PC-3 (cell line): ENCODE data around the gene MEGF6. TPM values are rescaled to one million over a fixed set of nuclear protein-coding genes. Genes with fewer than 3 reads are reported as not detected.

ENCODE experiments used
- ATAC-seq: fragments of 200-7000 bp; cut with Tn5 transposase; 2 replicates; pipeline ENCODE4 v1.9.1; 2020; ENCODE audit warnings: mild to moderate bottlenecking, moderate library complexity
- BruUV-seq: library from RNA; stranded (reverse); fragments of 400-500 nt; replicated peaks from 2 replicates; lab custom pipeline; 2021; lab: Mats Ljungman, UMichigan
- CTCF ChIA-PET: fragments of 300-600 bp; sonication (Branson Sonifier 250); formaldehyde crosslinking; loops from one replicate; lab custom pipeline; 2022; ENCODE audit warnings: antibody characterized with exemption; lab: Charles Lee
- POLR2A ChIA-PET: fragments of 300-600 bp; sonication (Branson Sonifier 250); formaldehyde crosslinking; loops from one replicate; lab custom pipeline; 2022; ENCODE audit warnings: antibody characterized with exemption; ENCODE audit not compliant: unreplicated experiment; lab: Charles Lee
- DNase-seq: peaks from one replicate; pipeline ENCODE4 v3.0.0-alpha.2; 2015
- H2AFZ ChIP-seq: fragments of 300-600 bp; sonication (generic); 2 replicates; pipeline ENCODE4 v1.6.0; 2016; ENCODE audit warnings: antibody characterized with exemption, low read length
- H3F3A ChIP-seq: fragments of 300-600 bp; sonication (generic); one replicate; pipeline ENCODE4 v1.6.0; 2017; ENCODE audit warnings: antibody characterized with exemption, low read length, control low read depth, mild to moderate bottlenecking; ENCODE audit not compliant: unreplicated experiment
- H3K27ac ChIP-seq: fragments of 300-600 bp; sonication (generic); 2 replicates; pipeline ENCODE4 v1.5.1; 2016; ENCODE audit warnings: mild to moderate bottlenecking, low read length
- H3K27me3 ChIP-seq: fragments of 300-600 bp; sonication (generic); 2 replicates; pipeline ENCODE4 v1.6.1; 2016; ENCODE audit warnings: low read length, mixed read lengths
- H3K36me3 ChIP-seq: fragments of 300-600 bp; sonication (generic); 2 replicates; pipeline ENCODE4 v1.6.1; 2016; ENCODE audit warnings: low read depth, mixed run types, low read length, mixed read lengths
- H3K4me1 ChIP-seq: fragments of 300-600 bp; sonication (generic); 2 replicates; pipeline ENCODE4 v1.5.1; 2016; ENCODE audit warnings: low read length; ENCODE audit not compliant: insufficient read depth
- H3K4me2 ChIP-seq: fragments of 300-600 bp; sonication (generic); 2 replicates; pipeline ENCODE4 v1.6.0; 2016; ENCODE audit warnings: low read length
- H3K4me3 ChIP-seq: fragments of 300-600 bp; sonication (generic); 2 replicates; pipeline ENCODE4 v1.5.1; 2016; ENCODE audit warnings: mild to moderate bottlenecking, low read length, mixed read lengths
- H3K79me2 ChIP-seq: fragments of 300-600 bp; sonication (generic); 2 replicates; pipeline ENCODE4 v1.6.1; 2017; ENCODE audit warnings: low read length, mixed read lengths
- H3K9ac ChIP-seq: fragments of 300-600 bp; sonication (generic); 2 replicates; pipeline ENCODE4 v1.6.0; 2016; ENCODE audit warnings: mild to moderate bottlenecking, low read length
- H3K9me2 ChIP-seq: fragments of 300-600 bp; sonication (generic); replicated peaks from 2 replicates; pipeline ENCODE4 v1.6.1; 2016; ENCODE audit warnings: mixed run types, low read length, mixed read lengths
- H3K9me3 ChIP-seq: fragments of 300-600 bp; sonication (generic); 2 replicates; pipeline ENCODE4 v1.6.1; 2016; ENCODE audit warnings: low read length, mixed read lengths
- H4K20me1 ChIP-seq: fragments of 300-600 bp; sonication (generic); 2 replicates; pipeline ENCODE4 v1.6.1; 2016; ENCODE audit warnings: low read length, mixed read lengths
- EZH2 ChIP-seq: fragments of 300-600 bp; sonication (generic); IDR thresholded peaks from one replicate; pipeline ENCODE4 v1.6.1; 2017; ENCODE audit warnings: antibody characterized with exemption, mild to moderate bottlenecking, low read length; ENCODE audit not compliant: unreplicated experiment
- EZH2phosphoT487 ChIP-seq: fragments of 300-600 bp; sonication (generic); IDR thresholded peaks from 2 replicates; pipeline ENCODE4 v1.6.1; 2018; ENCODE audit warnings: mild to moderate bottlenecking, antibody characterized with exemption, low read length, borderline replicate concordance
- intact Hi-C: fragments of 100-400 bp; cut with micrococcal nuclease; formaldehyde crosslinking; loops from 2 replicates; pipeline ENCODE4 v1.9.0; 2023
- total RNA-seq: library from RNA; depleted of rRNA; stranded (reverse); fragments of >200 nt; gene quantifications from 2 replicates; pipeline ENCODE4 v1.2.3, GENCODE V29; 2014
- TF ChIP-seq, protein P1 (sequence below): fragments of 300-600 bp; sonication (generic); conservative IDR thresholded peaks from 2 replicates; pipeline ENCODE4 v1.5.1; 2017; ENCODE audit warnings: antibody characterized with exemption, low read depth, mild to moderate bottlenecking, low read length

MEGF6 gene
- total RNA-seq, 1 experiment from 2014 or later, result 32.5 TPM

DNA sequence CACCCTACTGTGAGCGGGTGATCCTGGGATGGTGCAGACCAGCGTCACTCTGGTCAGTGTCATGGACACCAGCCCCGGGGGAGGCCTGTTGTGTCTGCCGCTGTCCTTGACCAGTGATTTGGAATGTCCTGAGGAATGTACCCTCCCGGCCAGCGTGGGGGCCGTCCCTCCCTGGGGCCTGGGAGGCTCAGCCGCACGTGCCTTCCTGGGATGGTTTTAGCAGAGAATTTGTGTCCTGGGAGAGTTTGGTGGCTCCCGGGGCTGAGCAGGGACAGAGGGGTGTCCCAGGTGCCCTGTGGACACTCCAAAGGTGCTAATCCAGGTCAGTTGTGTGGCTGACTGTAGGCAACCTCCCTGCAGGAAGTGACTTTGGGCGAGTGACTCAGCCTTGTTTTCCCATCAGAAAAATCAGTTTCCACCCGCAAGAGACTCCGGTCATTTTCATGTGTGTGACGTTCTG is 150.6 kb downstream of the MEGF6 start:
- POLR2A ChIA-PET, result no interaction called here

DNA sequence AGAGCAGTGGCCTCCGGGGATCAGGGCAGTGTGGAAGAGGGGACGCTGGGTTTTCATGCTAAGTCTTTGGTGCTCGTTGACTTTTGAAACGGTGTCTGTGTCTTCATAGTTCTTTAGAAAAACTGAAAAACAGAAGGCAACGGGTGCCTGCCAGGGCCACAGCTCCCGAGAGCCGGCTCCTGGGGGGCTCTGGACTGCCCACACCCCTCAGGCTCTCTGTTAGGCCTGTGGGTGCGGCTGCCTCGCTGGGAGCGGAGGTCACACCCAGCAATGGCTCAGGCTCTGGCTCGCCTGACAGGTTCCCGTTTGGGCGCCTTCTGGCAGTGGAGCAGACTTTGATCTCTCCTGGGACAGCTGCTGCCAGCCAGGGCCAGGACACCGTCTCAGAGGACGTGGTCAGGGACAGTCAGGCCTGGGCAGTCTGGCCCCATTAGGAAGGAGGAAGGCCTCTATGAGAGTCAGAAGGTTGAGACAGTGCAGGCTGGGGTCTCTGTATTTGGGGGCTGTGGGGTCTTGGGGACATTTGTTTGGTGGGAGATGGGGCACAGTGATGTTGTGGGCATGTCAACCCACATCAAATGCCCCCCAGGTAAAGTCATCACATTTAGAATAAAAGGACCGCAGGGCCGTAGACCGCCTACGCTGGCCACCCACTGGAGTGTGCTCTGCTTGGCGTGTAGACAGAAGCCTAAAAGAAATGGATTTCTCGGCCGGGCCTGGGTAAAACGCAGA is 151.2 kb downstream of the MEGF6 start:
- no peaks in the 10 kb centered on the region for H3K27me3 ChIP-seq
- H3K27ac ChIP-seq, result peak overlapping the region; percentile 23; the same call in 1 of the 2 replicates
- peak overlapping the region; percentile 22 for H3K4me2 ChIP-seq
- H3K9me2 ChIP-seq, result no peaks in the 10 kb centered on the region
- intact Hi-C loops, result no loop called here
- H2AFZ ChIP-seq, result no peak overlapping the region
- CTCF ChIA-PET, result no interaction called here
- H3K79me2 ChIP-seq, result peaks cover 16% of the 10 kb centered on the region
- H3F3A ChIP-seq, result no peaks in the 10 kb centered on the region
- peak; percentile 64 for DNase-seq
- H3K36me3 ChIP-seq, result no peaks in the 10 kb centered on the region
- H3K9ac ChIP-seq, result no peak overlapping the region
- no peak for TF ChIP-seq EZH2
- TF ChIP-seq, protein P1, sequence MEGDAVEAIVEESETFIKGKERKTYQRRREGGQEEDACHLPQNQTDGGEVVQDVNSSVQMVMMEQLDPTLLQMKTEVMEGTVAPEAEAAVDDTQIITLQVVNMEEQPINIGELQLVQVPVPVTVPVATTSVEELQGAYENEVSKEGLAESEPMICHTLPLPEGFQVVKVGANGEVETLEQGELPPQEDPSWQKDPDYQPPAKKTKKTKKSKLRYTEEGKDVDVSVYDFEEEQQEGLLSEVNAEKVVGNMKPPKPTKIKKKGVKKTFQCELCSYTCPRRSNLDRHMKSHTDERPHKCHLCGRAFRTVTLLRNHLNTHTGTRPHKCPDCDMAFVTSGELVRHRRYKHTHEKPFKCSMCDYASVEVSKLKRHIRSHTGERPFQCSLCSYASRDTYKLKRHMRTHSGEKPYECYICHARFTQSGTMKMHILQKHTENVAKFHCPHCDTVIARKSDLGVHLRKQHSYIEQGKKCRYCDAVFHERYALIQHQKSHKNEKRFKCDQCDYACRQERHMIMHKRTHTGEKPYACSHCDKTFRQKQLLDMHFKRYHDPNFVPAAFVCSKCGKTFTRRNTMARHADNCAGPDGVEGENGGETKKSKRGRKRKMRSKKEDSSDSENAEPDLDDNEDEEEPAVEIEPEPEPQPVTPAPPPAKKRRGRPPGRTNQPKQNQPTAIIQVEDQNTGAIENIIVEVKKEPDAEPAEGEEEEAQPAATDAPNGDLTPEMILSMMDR, result no peak
- TF ChIP-seq EZH2phosphoT487, result no peak
- no TSS peak for BruUV-seq
- POLR2A ChIA-PET, result no interaction called here
- peak; percentile 76 for ATAC-seq
- peaks cover 24% of the 10 kb centered on the region for H3K4me1 ChIP-seq
- no peak overlapping the region for H3K4me3 ChIP-seq
- H3K9me3 ChIP-seq, result no peaks in the 10 kb centered on the region
- no peaks in the 10 kb centered on the region for H4K20me1 ChIP-seq

More for the DNA sequence above, 150.6 kb downstream of the MEGF6 start:
- Histone ChIP-seq H3K4me3 (no peak overlapping the region), H4K20me1 (no peaks in the 10 kb centered on the region), H3F3A (no peaks in the 10 kb centered on the region), H3K27me3 (no peaks in the 10 kb centered on the region), H3K9ac (no peak overlapping the region), H3K9me3 (no peaks in the 10 kb centered on the region), H3K9me2 (no peaks in the 10 kb centered on the region), H3K36me3 (no peaks in the 10 kb centered on the region), H3K4me1 (peaks cover 20% of the 10 kb centered on the region), H2AFZ (no peak overlapping the region), H3K4me2 (peak overlapping the region; percentile 3), H3K79me2 (peaks cover 10% of the 10 kb centered on the region; the same call in 1 of the 2 replicates), H3K27ac (0 out of 2 replicates have a peak overlapping the region, but pooled peaks have one; percentile 1)
- BruUV-seq, result no TSS peak
- intact Hi-C loops, result no loop called here
- CTCF ChIA-PET, result no interaction called here
- DNase-seq (peak; percentile 44), ATAC-seq (peak; percentile 58)
- TF ChIP-seq, protein P1, result no peak
